ENCODE measurements around the gene COL23A1.

DNA sequence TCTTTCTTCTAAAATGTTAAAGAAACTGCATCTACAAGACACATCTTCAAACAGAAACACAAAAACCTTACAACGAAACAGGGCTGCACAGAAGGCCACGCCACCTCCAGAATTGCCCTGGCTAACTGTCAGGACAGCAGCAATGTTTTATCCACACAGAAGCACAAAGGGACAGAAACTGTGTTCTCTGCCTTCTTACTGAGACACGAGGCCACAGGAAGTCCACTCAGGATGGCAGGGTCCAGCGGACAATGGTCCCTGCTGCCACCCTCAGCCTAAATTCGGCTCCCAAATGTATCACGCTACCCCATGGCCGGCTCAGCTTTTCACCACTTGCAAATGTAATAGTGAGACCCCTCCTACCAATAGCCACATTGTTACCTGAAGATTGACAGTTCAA is 197.8 kb downstream of the COL23A1 start:
- TF ChIP-seq, protein P1, sequence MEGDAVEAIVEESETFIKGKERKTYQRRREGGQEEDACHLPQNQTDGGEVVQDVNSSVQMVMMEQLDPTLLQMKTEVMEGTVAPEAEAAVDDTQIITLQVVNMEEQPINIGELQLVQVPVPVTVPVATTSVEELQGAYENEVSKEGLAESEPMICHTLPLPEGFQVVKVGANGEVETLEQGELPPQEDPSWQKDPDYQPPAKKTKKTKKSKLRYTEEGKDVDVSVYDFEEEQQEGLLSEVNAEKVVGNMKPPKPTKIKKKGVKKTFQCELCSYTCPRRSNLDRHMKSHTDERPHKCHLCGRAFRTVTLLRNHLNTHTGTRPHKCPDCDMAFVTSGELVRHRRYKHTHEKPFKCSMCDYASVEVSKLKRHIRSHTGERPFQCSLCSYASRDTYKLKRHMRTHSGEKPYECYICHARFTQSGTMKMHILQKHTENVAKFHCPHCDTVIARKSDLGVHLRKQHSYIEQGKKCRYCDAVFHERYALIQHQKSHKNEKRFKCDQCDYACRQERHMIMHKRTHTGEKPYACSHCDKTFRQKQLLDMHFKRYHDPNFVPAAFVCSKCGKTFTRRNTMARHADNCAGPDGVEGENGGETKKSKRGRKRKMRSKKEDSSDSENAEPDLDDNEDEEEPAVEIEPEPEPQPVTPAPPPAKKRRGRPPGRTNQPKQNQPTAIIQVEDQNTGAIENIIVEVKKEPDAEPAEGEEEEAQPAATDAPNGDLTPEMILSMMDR (IDR thresholded peaks at IDR 0.05), result no peak
- no peak for TF ChIP-seq POLR2A (IDR thresholded peaks at IDR 0.05)

Measured in lower leg skin (tissue), 3 donors.